Activated T-cell treated with anti-CD3 and anti-CD28 coated beads for 48 hours (primary cell): Measurements from ENCODE around the gene KIAA1614.
A peak's percentile ranks its signal among the peaks of the same experiment; 100 is the strongest.
"Not testable (repeated sequence)": the region's sequence is repeated elsewhere in the genome, so short reads cannot be mapped to it uniquely, and the experiment has no call there.

ENCODE experiments used
- DNase-seq: peaks from one replicate; pipeline ENCODE4 v3.0.0-alpha.2; 2020; ENCODE audit warnings: low read depth

KIAA1614 gene

DNA sequence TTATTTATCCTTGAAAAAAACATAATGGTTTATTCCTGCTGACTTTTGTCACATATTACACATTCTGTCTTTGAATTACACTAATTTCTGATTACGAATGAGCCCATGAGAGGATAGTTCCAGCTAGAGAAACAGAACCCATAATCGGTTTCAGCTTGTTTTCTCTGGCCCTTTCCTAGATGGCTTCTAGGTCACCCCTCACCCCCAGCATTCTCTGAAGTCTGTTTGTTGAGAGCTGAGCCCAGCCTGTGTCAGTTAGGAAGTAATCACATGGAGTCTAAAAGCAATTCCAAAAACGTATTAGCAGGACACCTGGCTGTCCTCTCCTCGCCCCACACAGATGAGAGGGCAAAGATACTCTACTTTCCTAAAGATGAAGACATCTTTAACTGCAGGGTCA lies 48.9 kb downstream of the KIAA1614 start:
- no peak for DNase-seq

DNA sequence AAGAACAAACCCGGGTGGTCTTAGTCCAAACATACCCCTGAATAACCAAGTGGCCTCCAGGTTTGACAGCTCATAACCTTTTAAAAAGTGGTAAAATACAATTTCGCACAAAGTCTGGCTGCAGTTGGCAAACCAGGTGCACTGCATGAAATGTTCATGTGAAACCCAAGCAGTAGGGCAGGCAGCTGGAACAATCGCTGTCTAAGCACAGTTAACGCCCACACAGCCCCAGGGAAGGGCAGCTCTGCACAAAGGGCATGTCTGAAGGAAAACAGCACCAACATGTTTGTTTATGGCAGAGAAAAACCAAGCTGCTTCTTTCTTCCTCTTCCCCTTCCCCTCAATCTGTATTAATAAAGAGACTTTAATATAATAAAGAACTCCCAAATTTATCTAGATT lies 49.5 kb downstream of the KIAA1614 start:
- no peak for DNase-seq

GRCh38 chr1:180964056-180964455 lies 51.4 kb downstream of the KIAA1614 start:
- DNase-seq = no peak

DNA sequence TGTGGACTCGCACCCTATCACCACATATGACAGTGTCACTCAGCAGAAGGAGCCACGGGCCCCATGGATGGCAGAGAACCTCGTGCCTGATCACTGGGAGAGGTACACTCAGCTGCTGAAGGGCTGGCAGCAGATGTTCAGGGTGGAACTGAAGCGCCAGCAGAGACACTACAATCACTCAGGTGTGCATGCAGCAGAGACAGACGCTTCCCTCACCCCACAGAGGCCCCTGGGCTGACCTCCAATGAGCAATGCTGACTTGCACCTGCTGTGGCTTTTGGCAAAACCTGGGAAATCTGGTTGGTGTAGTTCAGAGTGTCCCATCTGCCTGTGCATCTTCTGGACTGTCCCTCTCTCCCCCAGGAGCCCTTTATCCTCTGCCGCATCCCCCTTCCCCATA lies 51.9 kb downstream of the KIAA1614 start:
- DNase-seq = no peak

GRCh38 chr1:180966312-180966711 lies 53.6 kb downstream of the KIAA1614 start:
- no peak for DNase-seq

DNA sequence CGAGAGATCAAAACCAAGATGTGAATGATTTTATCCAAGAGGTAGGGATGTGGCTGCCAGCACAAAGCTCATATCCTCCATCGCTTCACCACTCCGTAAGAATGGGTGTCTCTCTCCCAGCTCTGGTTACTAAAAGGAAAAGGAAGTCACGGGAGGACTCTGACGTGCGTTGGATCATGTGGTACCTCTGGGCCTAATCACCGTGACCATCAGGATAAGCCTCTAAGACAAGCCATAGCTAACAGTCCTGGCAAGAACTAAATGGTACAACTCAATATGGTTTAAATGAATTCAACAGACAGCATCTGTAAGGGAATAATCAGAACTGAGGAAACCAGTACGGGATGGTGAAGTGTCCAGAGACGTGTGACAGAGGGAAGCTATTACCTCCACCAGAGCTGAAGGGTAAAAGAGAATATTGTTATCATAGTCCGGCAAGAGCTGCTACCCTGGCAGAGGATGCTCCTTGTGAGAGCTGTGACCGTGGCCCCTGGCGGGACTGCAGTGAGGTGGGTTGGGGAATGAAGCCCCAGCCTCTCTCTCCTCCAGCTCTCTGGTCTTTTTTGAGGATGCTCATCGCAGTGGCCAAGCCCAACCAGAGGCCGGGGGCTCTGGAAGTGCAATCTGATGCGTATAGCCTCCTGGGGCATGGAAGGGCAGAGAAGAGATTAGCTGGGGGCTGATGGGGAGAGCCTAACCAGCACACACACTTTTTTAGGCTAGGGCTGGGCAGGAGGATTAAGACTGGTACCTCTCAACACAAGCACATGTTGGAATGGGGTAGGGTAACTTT lies 54.2 kb downstream of the KIAA1614 start:
- DNase-seq = no peak

- no peak for DNase-seq
These were observed 54.9 kb downstream of the KIAA1614 start for GRCh38 chr1:180967558-180967957.

GRCh38 chr1:180968834-180969233 lies 56.1 kb downstream of the KIAA1614 start:
- not testable (repeated sequence) for DNase-seq

GRCh38 chr1:180969434-180969833 lies 56.7 kb downstream of the KIAA1614 start:
- DNase-seq = no peak

GRCh38 chr1:180970333-180971079 lies 57.8 kb downstream of the KIAA1614 start:
- DNase-seq = no peak

DNA sequence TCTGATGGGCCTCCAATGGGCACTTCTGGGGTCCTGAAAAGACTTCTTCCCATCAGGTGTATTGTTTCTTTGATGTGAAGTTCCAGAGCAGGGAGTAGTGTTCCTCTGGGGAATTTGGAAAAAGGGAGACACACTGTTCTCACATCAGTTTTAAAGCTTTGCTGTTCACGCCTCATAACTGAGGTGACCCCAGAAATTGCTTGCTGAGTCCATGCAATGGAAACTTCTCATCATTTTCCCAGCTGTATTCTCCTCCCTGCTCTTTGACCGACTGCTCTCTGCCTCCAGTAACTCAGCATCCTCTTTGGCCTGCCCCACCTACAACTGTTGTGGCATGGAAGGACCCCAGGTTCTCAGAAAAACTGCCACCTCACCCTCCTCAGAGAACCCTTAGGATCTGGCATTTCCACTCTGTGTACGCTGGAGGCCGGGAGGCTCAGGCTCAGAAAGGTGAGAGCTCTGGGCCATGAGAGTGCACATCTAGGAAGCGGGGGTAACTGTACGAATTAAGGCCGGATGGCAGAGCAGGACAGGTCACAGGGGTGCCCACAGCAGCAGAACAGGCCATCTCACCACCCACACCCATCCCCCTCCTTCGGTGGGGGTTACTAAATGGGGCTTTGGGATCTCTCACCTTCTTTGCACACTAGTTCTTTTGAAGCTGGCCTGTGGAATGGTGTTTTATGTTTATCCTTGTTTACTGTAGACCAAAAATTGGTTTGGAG lies 58.7 kb downstream of the KIAA1614 start:
- DNase-seq = no peak

- no peak for DNase-seq
These were observed 60.7 kb downstream of the KIAA1614 start for GRCh38 chr1:180973369-180973768.

DNA sequence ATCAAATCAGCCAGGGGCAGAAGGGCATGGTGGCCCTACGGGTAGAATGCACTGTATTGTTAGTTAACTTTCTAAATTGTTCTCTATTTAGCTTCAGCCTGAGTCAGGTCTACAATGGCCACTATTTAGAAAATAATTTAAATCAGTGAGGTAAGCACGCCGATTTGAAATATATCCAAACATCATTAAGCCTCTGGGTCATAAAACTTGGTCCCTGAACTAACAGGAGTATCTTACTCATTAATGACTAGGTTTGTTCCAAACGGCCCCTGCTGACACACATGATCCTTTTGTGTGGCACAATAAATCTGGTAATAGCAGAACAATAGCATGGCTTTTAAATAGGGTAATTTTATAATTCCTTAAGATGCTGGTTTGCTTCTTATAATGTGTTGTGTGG lies 61.5 kb downstream of the KIAA1614 start:
- DNase-seq = no peak

- no peak for DNase-seq
These were observed 62.9 kb downstream of the KIAA1614 start for GRCh38 chr1:180975551-180975950.

DNA sequence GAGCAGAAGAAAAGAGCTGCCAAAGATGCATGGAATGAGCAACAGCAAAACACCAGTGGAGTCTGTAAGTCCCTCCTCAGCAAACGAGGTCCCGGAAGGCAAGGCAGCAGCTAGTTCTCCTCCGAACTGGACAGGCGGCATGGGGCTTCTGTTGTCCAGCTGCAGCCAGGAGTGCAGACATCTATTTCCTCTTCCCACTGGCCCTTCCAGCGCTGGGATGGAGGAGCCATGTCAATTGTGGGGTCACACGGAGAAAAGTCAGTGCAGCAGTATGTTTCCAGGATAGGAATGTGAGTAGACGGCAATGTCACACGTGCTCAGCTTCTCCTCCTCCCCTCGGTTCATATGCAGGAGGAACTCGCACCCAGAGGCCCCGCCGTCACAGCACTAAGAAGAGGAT lies 63.5 kb downstream of the KIAA1614 start:
- DNase-seq = no peak

- DNase-seq = no peak
These were observed 64.1 kb downstream of the KIAA1614 start for GRCh38 chr1:180976732-180977357.

GRCh38 chr1:180981596-180982387 lies 69.1 kb downstream of the KIAA1614 start:
- DNase-seq = peak; percentile 11

- no peak for DNase-seq
These were observed 69.7 kb downstream of the KIAA1614 start for GRCh38 chr1:180982422-180982821.

DNA sequence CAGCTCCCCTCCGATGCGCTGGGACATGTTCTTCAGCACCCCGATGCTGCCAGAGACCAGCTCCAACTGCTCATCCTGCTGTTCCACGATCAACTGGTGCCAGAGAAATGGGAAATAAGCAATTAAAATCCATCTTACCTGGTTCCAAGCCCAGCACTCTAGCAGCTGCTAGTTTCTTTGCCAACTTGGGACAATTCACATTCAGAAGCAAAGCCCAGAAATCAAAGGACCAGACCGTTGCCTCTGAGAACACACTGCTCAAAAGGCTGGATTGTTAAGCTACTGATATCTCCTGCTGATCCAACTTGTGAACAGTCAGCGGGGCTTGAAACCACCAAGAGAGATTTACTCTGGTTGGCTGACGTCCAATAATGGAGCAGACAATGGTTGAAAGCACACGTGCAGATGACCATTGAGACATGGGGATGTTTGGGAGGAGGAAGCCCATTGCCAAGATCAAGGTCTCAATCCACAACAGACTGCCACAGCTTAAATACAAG lies 75.6 kb downstream of the KIAA1614 start:
- no peak for DNase-seq

DNA sequence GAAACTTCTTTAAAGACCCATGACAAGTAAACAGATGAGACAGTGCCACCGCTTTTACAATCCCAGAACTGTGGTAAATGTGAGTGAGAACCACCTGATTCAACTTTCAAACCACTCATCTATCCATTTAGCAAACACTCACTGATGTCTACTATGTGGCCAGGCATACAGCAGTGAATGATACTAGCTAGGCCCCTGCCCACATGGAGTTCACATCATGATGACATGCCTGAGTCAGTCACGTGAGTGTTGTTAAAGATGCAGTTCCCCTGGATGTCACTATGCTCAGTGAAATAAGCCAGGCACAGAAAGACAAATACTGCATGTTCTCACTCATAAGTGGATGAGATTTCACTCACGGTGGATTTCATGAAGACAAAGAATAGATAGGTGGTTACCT lies 81.6 kb downstream of the KIAA1614 start:
- DNase-seq = peak; percentile 13

DNA sequence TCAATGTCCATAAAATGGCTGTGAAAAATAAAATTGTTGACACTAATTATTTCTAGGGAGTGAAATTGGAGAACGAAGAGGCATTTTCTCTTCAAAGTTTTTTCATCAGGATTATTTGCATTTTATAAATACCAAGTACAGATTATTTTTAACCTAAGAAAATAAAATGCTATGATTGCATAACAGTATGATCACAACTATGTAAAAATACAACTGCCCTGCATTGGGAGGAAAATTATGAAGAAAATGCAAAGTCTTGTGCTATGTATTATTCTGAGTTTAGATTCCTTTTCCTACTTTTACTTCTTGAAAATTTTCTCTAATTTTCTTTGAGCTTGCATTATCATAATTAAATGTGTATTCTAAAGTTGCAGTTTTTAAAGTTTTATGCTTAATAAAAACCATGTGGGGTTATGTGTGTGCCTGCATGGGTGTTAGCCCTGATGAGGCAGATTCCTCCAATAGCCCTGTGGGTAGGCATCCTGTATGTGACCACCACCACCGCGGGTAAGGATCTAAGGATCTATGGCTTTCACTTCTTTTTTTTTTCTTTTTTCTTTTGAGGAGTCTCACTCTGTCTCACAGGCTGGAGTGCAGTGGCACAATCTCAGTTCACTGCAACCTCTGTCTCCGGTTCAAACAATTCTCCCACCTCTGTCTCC lies 85.3 kb downstream of the KIAA1614 start:
- DNase-seq = no peak
